SK-N-SH treated with all-trans-retinoic acid at 6 μM for 48 hours (cell line): ENCODE results near the gene OR1I1.
"Not testable (repeated sequence)": the region's sequence is repeated elsewhere in the genome, so short reads cannot be mapped to it uniquely, and the experiment has no call there.

Experiments used
- ATAC-seq: fragments of 200-7000 bp; cut with Tn5 transposase; 3 replicates; pipeline ENCODE4 v1.9.1; 2020; ENCODE audit warnings: mild to moderate bottlenecking, moderate library complexity
- ARNTL ChIP-seq: fragments of 450-650 bp; formaldehyde crosslinking; IDR thresholded peaks from 2 replicates; pipeline ENCODE4 v1.5.0; 2020; ENCODE audit warnings: low read depth, mild to moderate bottlenecking, moderate library complexity, borderline replicate concordance
- BACH2 ChIP-seq: fragments of 250-450 bp; sonication (Bioruptor Pico); IDR thresholded peaks from 2 replicates; pipeline ENCODE4 v1.9.0; 2021; ENCODE audit warnings: mild to moderate bottlenecking, borderline replicate concordance
- CREB5 ChIP-seq: fragments of 250-450 bp; sonication (Bioruptor Pico); IDR thresholded peaks from 2 replicates; pipeline ENCODE4 v1.5.1; 2020; ENCODE audit warnings: low read depth, mild to moderate bottlenecking, moderate library complexity
- CSDC2 ChIP-seq: fragments of 250-450 bp; sonication (Bioruptor Pico); IDR thresholded peaks from 2 replicates; pipeline ENCODE4 v1.5.0; 2020; ENCODE audit warnings: mild to moderate bottlenecking, moderate library complexity
- CSRNP3 ChIP-seq: fragments of 250-450 bp; sonication (Bioruptor Pico); IDR thresholded peaks from 2 replicates; pipeline ENCODE4 v1.5.1; 2021; ENCODE audit warnings: mild to moderate bottlenecking, moderate library complexity
- ESRRG ChIP-seq: fragments of 250-450 bp; sonication (Bioruptor Pico); IDR thresholded peaks from 2 replicates; pipeline ENCODE4 v1.6.1; 2021; ENCODE audit warnings: mild to moderate bottlenecking
- GLIS3 ChIP-seq: fragments of 250-450 bp; sonication (Bioruptor Pico); IDR thresholded peaks from 2 replicates; pipeline ENCODE4 v1.5.0; 2020; ENCODE audit warnings: mild to moderate bottlenecking, moderate library complexity
- ISL1 ChIP-seq: fragments of 250-450 bp; sonication (Bioruptor Pico); IDR thresholded peaks from 2 replicates; pipeline ENCODE4 v2.1.2; 2022; ENCODE audit warnings: mild to moderate bottlenecking, moderate library complexity
- OSR1 ChIP-seq: fragments of 250-450 bp; sonication (Bioruptor Pico); IDR thresholded peaks from 2 replicates; pipeline ENCODE4 v1.8.0; 2022; ENCODE audit warnings: moderate library complexity, mild to moderate bottlenecking, inconsistent platforms
- POU6F1 ChIP-seq: fragments of 250-450 bp; sonication (Bioruptor Pico); IDR thresholded peaks from 2 replicates; pipeline ENCODE4 v1.8.0; 2021; ENCODE audit warnings: low read depth, mild to moderate bottlenecking, moderate library complexity, borderline replicate concordance
- PPARA ChIP-seq: fragments of 250-450 bp; sonication (Bioruptor Pico); IDR thresholded peaks from 2 replicates; pipeline ENCODE4 v1.5.0; 2020; ENCODE audit warnings: mild to moderate bottlenecking, borderline replicate concordance
- RARB ChIP-seq: fragments of 250-450 bp; sonication (Bioruptor Pico); IDR thresholded peaks from 2 replicates; pipeline ENCODE4 v1.8.0; 2021; ENCODE audit warnings: mild to moderate bottlenecking, moderate library complexity
- SNAI2 ChIP-seq: fragments of 250-450 bp; sonication (Bioruptor Pico); IDR thresholded peaks from 2 replicates; pipeline ENCODE4 v1.5.0; 2020; ENCODE audit warnings: mild to moderate bottlenecking, moderate library complexity
- TOX ChIP-seq: fragments of 250-450 bp; sonication (Bioruptor Pico); IDR thresholded peaks from 2 replicates; pipeline ENCODE4 v1.8.0; 2021; ENCODE audit warnings: mild to moderate bottlenecking, moderate library complexity, borderline replicate concordance
- TSHZ2 ChIP-seq: fragments of 250-450 bp; sonication (Bioruptor Pico); IDR thresholded peaks from 2 replicates; pipeline ENCODE4 v1.5.0; 2020; ENCODE audit warnings: mild to moderate bottlenecking, moderate library complexity
- ZC3H10 ChIP-seq: fragments of 250-450 bp; sonication (Bioruptor Pico); IDR thresholded peaks from 2 replicates; pipeline ENCODE4 v1.5.1; 2021; ENCODE audit warnings: mild to moderate bottlenecking, moderate library complexity
- ZFP3 ChIP-seq: fragments of 250-450 bp; sonication (Bioruptor Pico); IDR thresholded peaks from 2 replicates; pipeline ENCODE4 v1.5.0; 2020; ENCODE audit warnings: mild to moderate bottlenecking, moderate library complexity
- ZFP30 ChIP-seq: fragments of 450-650 bp; formaldehyde crosslinking; IDR thresholded peaks from 2 replicates; pipeline ENCODE4 v1.5.0; 2022; ENCODE audit warnings: mild to moderate bottlenecking, moderate library complexity
- ZNF565 ChIP-seq: fragments of 450-650 bp; formaldehyde crosslinking; conservative IDR thresholded peaks from 2 replicates; pipeline ENCODE4 v1.5.0; 2020; ENCODE audit warnings: low read depth, mild to moderate bottlenecking, moderate library complexity
- ZNF70 ChIP-seq: fragments of 450-650 bp; formaldehyde crosslinking; IDR thresholded peaks from 2 replicates; pipeline ENCODE4 v1.5.0; 2020; ENCODE audit warnings: mild to moderate bottlenecking, moderate library complexity
- ZNF8 ChIP-seq: fragments of 450-650 bp; formaldehyde crosslinking; IDR thresholded peaks from 2 replicates; pipeline ENCODE4 v1.5.0; 2020; ENCODE audit warnings: mild to moderate bottlenecking, moderate library complexity

OR1I1 gene

GRCh38 chr19:15062036-15062435 is 20.0 kb upstream of the OR1I1 start:
- no peak for ATAC-seq

GRCh38 chr19:15070386-15070785 is 11.6 kb upstream of the OR1I1 start:
- not testable (repeated sequence) for ATAC-seq

More at GRCh38 chr19:15062036-15062435, 20.0 kb upstream of the OR1I1 start:
- TF ChIP-seq POU6F1 (CRISPR knock-in tag) (no peak), ZFP3 (CRISPR knock-in tag) (no peak), ZNF70 (CRISPR knock-in tag) (no peak), TSHZ2 (CRISPR knock-in tag) (no peak), TOX (no peak), ARNTL (no peak), OSR1 (CRISPR knock-in tag) (no peak), CSRNP3 (no peak), CREB5 (CRISPR knock-in tag) (no peak), ZFP30 (CRISPR knock-in tag) (no peak), GLIS3 (CRISPR knock-in tag) (no peak), PPARA (CRISPR knock-in tag) (no peak), ISL1 (CRISPR knock-in tag) (no peak), ZNF565 (CRISPR knock-in tag) (no peak), BACH2 (CRISPR knock-in tag) (no peak), CSDC2 (CRISPR knock-in tag) (no peak)

GRCh38 chr19:15072930-15073647 is 8.9 kb upstream of the OR1I1 start:
- TF ChIP-seq OSR1 (CRISPR knock-in tag), result no peak
- no peak for TF ChIP-seq ESRRG (CRISPR knock-in tag)
- no peak for TF ChIP-seq ISL1 (CRISPR knock-in tag)
- no peak for TF ChIP-seq PPARA (CRISPR knock-in tag)
- TF ChIP-seq TOX, result no peak
- TF ChIP-seq ZC3H10 (CRISPR knock-in tag), result no peak
- TF ChIP-seq CSDC2 (CRISPR knock-in tag), result no peak
- no peak for TF ChIP-seq BACH2 (CRISPR knock-in tag)
- no peak for TF ChIP-seq RARB (CRISPR knock-in tag)
- no peak for ATAC-seq

- no peak for ATAC-seq
- TF ChIP-seq ZNF8 (CRISPR knock-in tag) (no peak), CSRNP3 (no peak), TOX (no peak), TSHZ2 (CRISPR knock-in tag) (no peak), ZC3H10 (CRISPR knock-in tag) (no peak), OSR1 (CRISPR knock-in tag) (no peak), CSDC2 (CRISPR knock-in tag) (no peak), ZNF70 (CRISPR knock-in tag) (no peak), ESRRG (CRISPR knock-in tag) (no peak), RARB (CRISPR knock-in tag) (no peak), ZNF565 (CRISPR knock-in tag) (no peak), CREB5 (CRISPR knock-in tag) (no peak), SNAI2 (CRISPR knock-in tag) (no peak), ZFP3 (CRISPR knock-in tag) (no peak)
These were observed 7.6 kb upstream of the OR1I1 start for GRCh38 chr19:15074371-15074770.
